ENCODE measurements around the gene STH.

DNA sequence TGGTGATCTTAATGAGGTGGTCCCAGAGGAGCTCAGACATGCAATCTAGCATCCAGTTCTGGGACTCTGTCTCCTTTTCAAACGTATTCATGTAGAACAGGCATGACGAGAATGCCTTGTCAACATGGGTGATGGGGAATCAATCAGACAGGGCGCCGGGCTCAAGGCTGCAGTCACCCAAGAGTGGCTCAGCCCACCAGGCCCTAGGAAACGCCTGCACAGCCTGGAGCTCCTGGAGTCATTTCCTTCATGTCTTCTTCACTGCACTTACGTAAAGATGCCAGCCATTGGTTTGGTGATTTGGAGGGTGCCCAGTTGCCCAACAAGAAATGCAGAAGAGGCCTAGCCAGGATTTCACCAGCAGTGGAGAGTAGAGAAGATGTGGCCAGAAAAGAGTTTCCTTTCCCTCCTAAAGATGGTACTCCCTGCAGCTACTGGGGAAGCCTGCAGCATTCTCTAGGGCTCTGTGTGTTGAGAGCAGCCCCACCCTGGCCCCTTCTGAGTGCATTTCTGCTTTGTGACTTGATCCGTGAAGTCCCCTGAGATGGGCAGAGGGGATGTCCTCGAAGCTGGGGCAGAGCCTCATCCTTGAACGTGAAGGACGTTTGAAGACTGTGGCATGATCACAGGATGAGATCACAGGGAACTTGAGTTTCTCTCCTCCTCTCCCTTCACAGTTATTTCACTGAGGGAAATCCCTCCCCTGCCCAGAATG is 24.0 kb upstream of the STH start:
- TF ChIP-seq, protein P1, sequence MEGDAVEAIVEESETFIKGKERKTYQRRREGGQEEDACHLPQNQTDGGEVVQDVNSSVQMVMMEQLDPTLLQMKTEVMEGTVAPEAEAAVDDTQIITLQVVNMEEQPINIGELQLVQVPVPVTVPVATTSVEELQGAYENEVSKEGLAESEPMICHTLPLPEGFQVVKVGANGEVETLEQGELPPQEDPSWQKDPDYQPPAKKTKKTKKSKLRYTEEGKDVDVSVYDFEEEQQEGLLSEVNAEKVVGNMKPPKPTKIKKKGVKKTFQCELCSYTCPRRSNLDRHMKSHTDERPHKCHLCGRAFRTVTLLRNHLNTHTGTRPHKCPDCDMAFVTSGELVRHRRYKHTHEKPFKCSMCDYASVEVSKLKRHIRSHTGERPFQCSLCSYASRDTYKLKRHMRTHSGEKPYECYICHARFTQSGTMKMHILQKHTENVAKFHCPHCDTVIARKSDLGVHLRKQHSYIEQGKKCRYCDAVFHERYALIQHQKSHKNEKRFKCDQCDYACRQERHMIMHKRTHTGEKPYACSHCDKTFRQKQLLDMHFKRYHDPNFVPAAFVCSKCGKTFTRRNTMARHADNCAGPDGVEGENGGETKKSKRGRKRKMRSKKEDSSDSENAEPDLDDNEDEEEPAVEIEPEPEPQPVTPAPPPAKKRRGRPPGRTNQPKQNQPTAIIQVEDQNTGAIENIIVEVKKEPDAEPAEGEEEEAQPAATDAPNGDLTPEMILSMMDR (IDR thresholded peaks at IDR 0.05): no peak
- TF ChIP-seq POLR2A (IDR thresholded peaks at IDR 0.05): no peak

All from adrenal gland (tissue), 5 donors.